ENCODE data around the gene PPP1R7. TPM values are rescaled to one million over a fixed set of nuclear protein-coding genes. Genes with fewer than 3 reads are reported as not detected.

Gene PPP1R7
- total and polyA plus RNA-seq, 2 of the 4 experiments (the other 2 are of a cell fraction), result 60.8 to 70.0 TPM

GRCh38 chr2:241148891-241149674 is 1.2 kb upstream of the PPP1R7 start, which contains the start of gene PASK:
Gene PASK, minus strand, starts transcription at chr2:241149472. Its CDS starts 6,440 bp downstream, at chr2:241143032.
- Histone ChIP-seq H3K27me3 (ENCODE audit: control insufficient read depth, insufficient read depth, low read length) (no peaks in the 10 kb centered on the region), H2BK120ac (ENCODE audit: low read depth, low read length) (no peak within 1 kb of the TSS), H3K4me2 (ENCODE audit: low read depth, low read length) (peak within 1 kb of the TSS; percentile 98), H3K36me3 (ENCODE audit: control insufficient read depth, insufficient read depth, low read length) (peaks cover 4% of the 10 kb centered on the region), H4K5ac (ENCODE audit: low read depth, low read length) (no peak within 1 kb of the TSS), H2AK9ac (replicated peaks; ENCODE audit: low read depth, low read length, poor library complexity) (peak within 1 kb of the TSS; percentile 98), H3K4me1 (ENCODE audit: control insufficient read depth, insufficient read depth, low read length) (peaks cover 7% of the 10 kb centered on the region; the same call in 1 of the 2 replicates), H2BK20ac (ENCODE audit: low read depth, low read length) (no peak within 1 kb of the TSS), H2AK5ac (ENCODE audit: low read depth, low read length) (no peak within 1 kb of the TSS), H4K8ac (ENCODE audit: low read depth in 2 of 2, low read length in 2 of 2) (no peak within 1 kb of the TSS; a peak in 1 of 4 replicates), H3K4me3 (ENCODE audit: insufficient read depth, low read depth, low read length) (peak within 1 kb of the TSS; percentile 75), H3K14ac (replicated peaks; ENCODE audit: low read depth, low read length) (no peak within 1 kb of the TSS), H3K4ac (ENCODE audit: low read depth, low read length) (no peak within 1 kb of the TSS), H3K18ac (ENCODE audit: low read depth, low read length) (no peak within 1 kb of the TSS), H3K9ac (ENCODE audit: low read depth, low read length) (peak within 1 kb of the TSS; percentile 16; the same call in 1 of the 2 replicates), H2AFZ (replicated peaks; ENCODE audit: low read length, poor library complexity) (peak within 1 kb of the TSS; percentile 96), H3K56ac (ENCODE audit: extremely low read depth, insufficient read depth, low read length) (no peak within 1 kb of the TSS), H2BK15ac (ENCODE audit: low read depth, low read length) (no peak within 1 kb of the TSS), H3K9me1 (ENCODE audit: insufficient read depth, low read length) (peaks cover 17% of the 10 kb centered on the region), H4K91ac (ENCODE audit: insufficient read depth, low read depth, low read length) (no peak within 1 kb of the TSS), H4K20me1 (ENCODE audit: insufficient read depth, low read length) (peaks cover 18% of the 10 kb centered on the region), H3K79me1 (ENCODE audit: low read depth in 1 of 2, low read length in 2 of 2) (peaks cover 18 to 39% of the 10 kb centered on the region in 2 experiments), H3K27ac (ENCODE audit: insufficient read depth, low read length) (no peak within 1 kb of the TSS; the same call in 1 of the 2 replicates), H3K9me3 (ENCODE audit: control insufficient read depth, insufficient read depth, low read length) (no peaks in the 10 kb centered on the region), H2BK5ac (ENCODE audit: low read depth, low read length, poor library complexity, severe bottlenecking) (no peak within 1 kb of the TSS), H3K23ac (ENCODE audit: low read depth, low read length) (peak within 1 kb of the TSS; percentile 2; the same call in 1 of the 2 replicates)
- 0% methylated on average over 59 of the region's 88 CpGs; no CpG with 5 or more reads in 1 of the 2 experiments for WGBS, 2 experiments (ENCODE audit: extremely low coverage in 2 of 2, insufficient read length in 1 of 2)
- POLR2A ChIA-PET (ENCODE audit: unreplicated experiment), result no interaction called here
- BruUV-seq (replicated peaks), result no TSS peak
- in situ Hi-C loops (cut with MboI; ENCODE audit: low sequenced_read_pairs), result no loop called here
- peak; percentile 92 for DNase-seq
- CTCF ChIA-PET, result interaction anchor here (0.6 kb wide), 1 partner anchor 540 kb away, joined by 3 read pairs; no protein-coding TSS in a partner anchor
- TF ChIP-seq RAD21 (IDR thresholded peaks at IDR 0.05; ENCODE audit: low read length) (no peak), MXI1 (IDR thresholded peaks at IDR 0.05; ENCODE audit: borderline replicate concordance, low read depth, low read length) (peak; percentile 16; the same call in 1 of the 2 replicates), POLR2A (IDR thresholded peaks at IDR 0.05; ENCODE audit: low read depth, low read length) (no peak)
- ATAC-seq (ENCODE audit: low read depth), result peak; percentile 88
- dilution Hi-C loops (cut with HindIII; ENCODE audit: low sequenced_read_pairs, unreplicated experiment), result no loop called here
- intact Hi-C loops (cut with micrococcal nuclease), result loop anchor here (2.0 kb wide), 1 partner anchor 46 kb away; the partner anchor contains the start of gene MTERF4

Measured in IMR-90 (cell line).